ENCODE measurements around the gene CCL3.
"Not testable (repeated sequence)": the region's sequence is repeated elsewhere in the genome, so short reads cannot be mapped to it uniquely, and the experiment has no call there.

The CCL3 gene

GRCh38 chr17:36107660-36108059 is 17.7 kb upstream of the CCL3 start:
- peaks cover 8% of the 10 kb centered on the region for H3K9me3 Mint-ChIP-seq
- H3K27ac Mint-ChIP-seq = no peak overlapping the region
- TF ChIP-seq CTCF (IDR thresholded peaks at IDR 0.05) = no peak
- DNase-seq = no peak
- peaks cover 27% of the 10 kb centered on the region for H3K27me3 Mint-ChIP-seq (ENCODE audit: low read depth, poor library complexity)
- peaks cover 7% of the 10 kb centered on the region for H3K4me1 Mint-ChIP-seq
- H3K4me3 Mint-ChIP-seq = no peak overlapping the region
- no peaks in the 10 kb centered on the region for H3K36me3 Mint-ChIP-seq (ENCODE audit: low read depth)

GRCh38 chr17:36106493-36106835 is 16.5 kb upstream of the CCL3 start:
- no peak for TF ChIP-seq CTCF (IDR thresholded peaks at IDR 0.05)
- Mint-ChIP-seq H3K27me3 (ENCODE audit: low read depth, poor library complexity) (peaks cover 31% of the 10 kb centered on the region), H3K4me3 (no peak overlapping the region), H3K4me1 (peaks cover 7% of the 10 kb centered on the region), H3K9me3 (no peaks in the 10 kb centered on the region), H3K27ac (no peak overlapping the region), H3K36me3 (ENCODE audit: low read depth) (no peaks in the 10 kb centered on the region)
- no peak for DNase-seq

GRCh38 chr17:36105781-36106492 is 16.0 kb upstream of the CCL3 start:
- no peak overlapping the region for H3K27ac Mint-ChIP-seq
- TF ChIP-seq CTCF (IDR thresholded peaks at IDR 0.05) = no peak

GRCh38 chr17:36104701-36105181 is 14.8 kb upstream of the CCL3 start:
- H3K9me3 Mint-ChIP-seq = no peaks in the 10 kb centered on the region
- H3K27ac Mint-ChIP-seq = no peak overlapping the region
- no peaks in the 10 kb centered on the region for H3K36me3 Mint-ChIP-seq (ENCODE audit: low read depth)
- peaks cover 7% of the 10 kb centered on the region for H3K4me1 Mint-ChIP-seq
- TF ChIP-seq CTCF (IDR thresholded peaks at IDR 0.05) = no peak
- no peak for DNase-seq
- peaks cover 33% of the 10 kb centered on the region for H3K27me3 Mint-ChIP-seq (ENCODE audit: low read depth, poor library complexity)
- H3K4me3 Mint-ChIP-seq = no peak overlapping the region

More at GRCh38 chr17:36105781-36106492, 16.0 kb upstream of the CCL3 start:
- Mint-ChIP-seq H3K4me3 (no peak overlapping the region), H3K4me1 (peaks cover 7% of the 10 kb centered on the region), H3K27me3 (ENCODE audit: low read depth, poor library complexity) (peaks cover 28% of the 10 kb centered on the region), H3K36me3 (ENCODE audit: low read depth) (no peaks in the 10 kb centered on the region), H3K9me3 (no peaks in the 10 kb centered on the region)
- DNase-seq = no peak

- peaks cover 37% of the 10 kb centered on the region for H3K27me3 Mint-ChIP-seq (ENCODE audit: low read depth, poor library complexity)
These were observed 14.3 kb upstream of the CCL3 start for GRCh38 chr17:36104246-36104645.

GRCh38 chr17:36103401-36103975 is 13.5 kb upstream of the CCL3 start, which contains the start of gene CCL4:
Gene CCL4, plus strand, starts transcription at chr17:36103827. Its CDS starts 79 bp downstream, at chr17:36103906.
- H3K36me3 Mint-ChIP-seq (ENCODE audit: low read depth); H3K9me3 Mint-ChIP-seq; H3K4me1 Mint-ChIP-seq; DNase-seq; H3K4me3 Mint-ChIP-seq; H3K27ac Mint-ChIP-seq: not testable (repeated sequence)
- H3K27me3 Mint-ChIP-seq (ENCODE audit: low read depth, poor library complexity) = peaks cover 42% of the 10 kb centered on the region

More at GRCh38 chr17:36104246-36104645, 14.3 kb upstream of the CCL3 start:
- not testable (repeated sequence) for H3K9me3 Mint-ChIP-seq; H3K4me1 Mint-ChIP-seq; H3K36me3 Mint-ChIP-seq (ENCODE audit: low read depth); H3K4me3 Mint-ChIP-seq; H3K27ac Mint-ChIP-seq; DNase-seq

- not testable (repeated sequence) for H3K4me3 Mint-ChIP-seq; H3K4me1 Mint-ChIP-seq; H3K27ac Mint-ChIP-seq; H3K36me3 Mint-ChIP-seq (ENCODE audit: low read depth); DNase-seq; H3K9me3 Mint-ChIP-seq
- peaks cover 33% of the 10 kb centered on the region for H3K27me3 Mint-ChIP-seq (ENCODE audit: low read depth, poor library complexity)
These were observed 9.1 kb upstream of the CCL3 start for GRCh38 chr17:36099004-36099403.
